Ovary (tissue), 9 donors: ENCODE data around the gene KRTAP5-8. TPM values are rescaled to one million over a fixed set of nuclear protein-coding genes. Genes with fewer than 3 reads are reported as not detected.
"Not testable (repeated sequence)": the region's sequence is repeated elsewhere in the genome, so short reads cannot be mapped to it uniquely, and the experiment has no call there.

ENCODE experiments used
- DNase-seq, 5 donors: peaks; one replicate each; pipeline ENCODE4 v3.0.0-alpha.2; 2019 to 2020
- H3K27ac ChIP-seq, 2 donors: fragments of 200-600 bp; one replicate each; pipeline versions ENCODE4 v1.5.1 to v1.8.0; 2019 to 2022
- H3K27me3 ChIP-seq: fragments of 200-600 bp; one replicate; pipeline ENCODE4 v1.8.0; 2022
- H3K36me3 ChIP-seq: fragments of 200-600 bp; sonication (generic); one replicate; pipeline ENCODE4 v1.5.1; 2019
- H3K4me1 ChIP-seq: one replicate; pipeline ENCODE4 v1.8.1; 2013; ENCODE audit warnings: mild to moderate bottlenecking, moderate library complexity; ENCODE audit not compliant: insufficient read depth
- H3K4me3 ChIP-seq: fragments of 200-600 bp; sonication (generic); one replicate; pipeline ENCODE4 v1.5.1; 2017
- H3K9me3 ChIP-seq, 2 donors: fragments of 200-600 bp in 1 of 2; sonication (generic) in 1 of 2; one replicate each; pipeline versions ENCODE4 v1.5.1 to v1.8.1; 2013 to 2019; ENCODE audit warnings: mild to moderate bottlenecking in 1 of 2, moderate library complexity in 1 of 2
- EP300 ChIP-seq: sonication (generic); formaldehyde crosslinking; IDR thresholded peaks from one replicate; pipeline ENCODE4 v1.6.1; 2017; ENCODE audit warnings: antibody characterized with exemption
- POLR2A ChIP-seq: fragments of 450-650 bp; IDR thresholded peaks from one replicate; pipeline ENCODE4 v1.6.1; 2017; ENCODE audit warnings: antibody characterized with exemption, mild to moderate bottlenecking, moderate library complexity
- WGBS, 3 donors: extraction: QIAGEN DNeasy Blood & Tissue Kit in 1 of 3; methylation state at CpG; one replicate each; pipeline versions ENCODE4 v1.1.5 to v1.1.7; 2013 to 2017; 5-methylcytosine and 5-hydroxymethylcytosine counted together
- intact Hi-C, 4 donors: fragments of 100-400 bp; cut with DNase I; formaldehyde crosslinking; loops; one replicate each; pipeline versions ENCODE4 v1.11.0 to v1.15.1; 2022 to 2023
- polyA plus RNA-seq, 2 donors: library from polyadenylated mRNA; stranded (reverse); fragments of 200-250 nt in 1 of 2; fragments of 350-450 nt in 1 of 2; fragmentation: Illumina TruSeq in 1 of 2; extraction: RNeasy Lipid Tissue Mini Kit (QIAGEN cat#74804) in 1 of 2; gene quantifications; one replicate each; pipeline ENCODE4 v1.2.3, GENCODE V29; 2013 to 2014
- total RNA-seq, 7 donors: library from RNA; depleted of rRNA in 2 of 7; stranded (reverse); fragments of >200 nt in 2 of 7; fragmentation: NEBNext Ultra II Directional in 3 of 7; extraction: Animal tissue kit (Norgen Biotek cat#: 25700) in 3 of 7; gene quantifications; one replicate each; pipeline versions ENCODE4 v1.1.0 to v1.2.4, GENCODE V29; 2016 to 2023
- TF ChIP-seq, protein P1 (sequence below), 3 donors: fragments of 450-650 bp in 2 of 3; fragments of 200-600 bp in 1 of 3; IDR thresholded peaks; one replicate each; pipeline versions ENCODE4 v1.5.1 to v1.8.0; 2016 to 2022; ENCODE audit warnings: antibody characterized with exemption in 3 of 3, mild to moderate bottlenecking in 1 of 3
- donor health status: DM: no; HTN: no; CAD: no; lungs with moderate emphysema.
- donor health status: DM: no; HTN: no; CAD: no.
- donor health status: Bipolar disorder and iron deficiency.
- donor health status: DM: yes; HTN: yes; CAD: no.
- donor health status: DM: no; HTN: no; CAD: no.
- donor health status: DM: yes; HTN: yes; CAD: no.

Gene KRTAP5-8
- total and polyA plus RNA-seq, 9 donors: not detected

DNA sequence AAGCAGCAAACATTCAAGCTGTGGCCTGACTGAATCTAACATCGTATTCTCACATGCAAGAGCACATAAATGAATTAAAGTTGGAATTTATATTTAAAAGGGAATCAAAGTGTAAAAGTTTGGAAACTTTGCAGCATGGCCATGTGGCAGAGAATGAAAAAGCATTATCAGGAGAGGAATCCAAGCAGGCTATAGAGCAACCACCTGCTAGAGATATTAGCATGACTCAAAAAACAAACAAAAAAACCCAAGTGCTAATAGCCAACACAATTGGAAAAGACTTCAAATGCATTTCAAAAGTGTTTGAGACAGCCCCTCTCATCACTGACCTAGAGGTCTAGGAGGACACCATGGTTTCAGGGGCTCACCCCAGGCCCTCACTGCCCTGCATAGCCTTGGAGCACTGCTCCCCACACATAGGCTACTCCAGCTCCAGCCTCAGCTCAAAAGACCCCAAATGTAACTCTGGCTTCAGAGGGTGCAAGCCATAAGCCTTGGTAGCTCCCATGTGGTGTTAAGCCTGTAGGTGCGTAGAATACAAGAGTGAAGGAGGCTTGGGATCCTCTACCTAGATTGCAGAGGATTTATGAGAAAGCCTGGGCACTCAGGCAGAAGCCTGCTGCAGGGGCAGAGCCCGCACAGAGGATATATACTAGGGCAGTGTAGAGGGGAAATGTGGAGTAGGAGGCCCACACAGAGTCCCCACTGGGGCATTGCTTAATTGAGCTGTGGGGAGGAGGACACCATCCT is 12.5 kb upstream of the KRTAP5-8 start:
- TF ChIP-seq POLR2A: no peak
- TF ChIP-seq, protein P1, sequence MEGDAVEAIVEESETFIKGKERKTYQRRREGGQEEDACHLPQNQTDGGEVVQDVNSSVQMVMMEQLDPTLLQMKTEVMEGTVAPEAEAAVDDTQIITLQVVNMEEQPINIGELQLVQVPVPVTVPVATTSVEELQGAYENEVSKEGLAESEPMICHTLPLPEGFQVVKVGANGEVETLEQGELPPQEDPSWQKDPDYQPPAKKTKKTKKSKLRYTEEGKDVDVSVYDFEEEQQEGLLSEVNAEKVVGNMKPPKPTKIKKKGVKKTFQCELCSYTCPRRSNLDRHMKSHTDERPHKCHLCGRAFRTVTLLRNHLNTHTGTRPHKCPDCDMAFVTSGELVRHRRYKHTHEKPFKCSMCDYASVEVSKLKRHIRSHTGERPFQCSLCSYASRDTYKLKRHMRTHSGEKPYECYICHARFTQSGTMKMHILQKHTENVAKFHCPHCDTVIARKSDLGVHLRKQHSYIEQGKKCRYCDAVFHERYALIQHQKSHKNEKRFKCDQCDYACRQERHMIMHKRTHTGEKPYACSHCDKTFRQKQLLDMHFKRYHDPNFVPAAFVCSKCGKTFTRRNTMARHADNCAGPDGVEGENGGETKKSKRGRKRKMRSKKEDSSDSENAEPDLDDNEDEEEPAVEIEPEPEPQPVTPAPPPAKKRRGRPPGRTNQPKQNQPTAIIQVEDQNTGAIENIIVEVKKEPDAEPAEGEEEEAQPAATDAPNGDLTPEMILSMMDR (IDR thresholded peaks at IDR 0.05): no peak
- no peak for TF ChIP-seq EP300
- Histone ChIP-seq H3K4me1 (no peaks in the 10 kb centered on the region), H3K9me3 (no peaks in the 10 kb centered on the region), H3K27ac (no peak overlapping the region), H3K36me3 (no peaks in the 10 kb centered on the region), H3K27me3 (no peaks in the 10 kb centered on the region), H3K4me3 (no peak overlapping the region)
- WGBS, 3 donors: 65 to 83% (median 78%) methylated on average over 3 of the region's 3 CpGs
- intact Hi-C loops: no loop called here
- DNase-seq: no peak

GRCh38 chr11:71525938-71526495 is 11.8 kb upstream of the KRTAP5-8 start:
- no peak for DNase-seq
- Histone ChIP-seq H3K4me1 (no peaks in the 10 kb centered on the region), H3K4me3 (no peak overlapping the region), H3K9me3 (no peaks in the 10 kb centered on the region), H3K27ac (no peak overlapping the region), H3K36me3 (no peaks in the 10 kb centered on the region), H3K27me3 (no peaks in the 10 kb centered on the region)
- TF ChIP-seq, protein P1 (IDR thresholded peaks at IDR 0.05): no peak
- TF ChIP-seq POLR2A: no peak
- no peak for TF ChIP-seq EP300
- WGBS, 3 donors: 75 to 88% (median 85%) methylated on average over 2 of the region's 2 CpGs
- intact Hi-C loops: no loop called here

GRCh38 chr11:71526796-71527575 is 10.8 kb upstream of the KRTAP5-8 start, which contains the start of gene KRTAP5-7:
Gene KRTAP5-7 (plus strand): TSS chr11:71527267. CDS start chr11:71527301, 34 bp downstream.
- intact Hi-C loops, H3K27ac ChIP-seq, H3K27me3 ChIP-seq, H3K9me3 ChIP-seq, DNase-seq, H3K4me1 ChIP-seq, H3K36me3 ChIP-seq, H3K4me3 ChIP-seq: not testable (repeated sequence)
- 25 to 31% (median 26%) methylated on average over 10 of the region's 10 CpGs for WGBS, 3 donors

DNA sequence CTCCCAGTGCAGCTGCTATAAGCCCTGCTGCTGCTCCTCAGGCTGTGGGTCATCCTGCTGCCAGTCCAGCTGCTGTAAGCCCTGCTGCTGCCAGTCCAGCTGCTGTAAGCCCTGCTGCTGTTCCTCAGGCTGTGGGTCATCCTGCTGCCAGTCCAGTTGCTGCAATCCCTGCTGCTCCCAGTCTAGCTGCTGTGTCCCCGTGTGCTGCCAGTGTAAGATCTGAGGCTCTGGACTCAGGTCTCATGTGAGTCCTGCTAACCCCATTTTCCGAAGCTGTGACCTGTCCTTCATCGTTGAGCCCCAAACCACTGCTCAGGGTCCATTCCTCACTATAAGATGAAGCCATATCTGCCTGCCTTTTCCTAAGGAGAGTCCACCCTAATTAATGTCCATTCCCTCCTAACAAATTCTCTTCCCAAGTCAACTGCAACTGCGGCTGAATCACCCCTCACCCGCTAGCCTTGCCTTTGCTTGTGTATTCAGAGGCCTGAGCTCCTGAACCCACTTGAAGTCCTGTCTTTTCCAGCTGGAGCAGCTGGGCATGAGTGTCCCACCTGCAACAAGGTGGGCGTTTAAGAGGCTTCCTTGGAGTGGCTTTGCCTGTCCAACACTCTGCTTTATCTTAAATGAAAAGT is 10.1 kb upstream of the KRTAP5-8 start:
- Histone ChIP-seq H3K27me3 (no peaks in the 10 kb centered on the region), H3K4me1 (no peaks in the 10 kb centered on the region), H3K36me3 (no peaks in the 10 kb centered on the region), H3K9me3 (no peaks in the 10 kb centered on the region), H3K4me3 (no peak overlapping the region), H3K27ac (no peak overlapping the region)
- TF ChIP-seq EP300 (no peak), POLR2A (no peak)
- TF ChIP-seq, protein P1 (IDR thresholded peaks at IDR 0.05): no peak
- no peak for DNase-seq
- 74 to 79% (median 78%) methylated on average over 6 of the region's 6 CpGs for WGBS, 3 donors
- intact Hi-C loops: no loop called here
